ENCODE measurements around the gene MARK4. TPM values are rescaled to one million over a fixed set of nuclear protein-coding genes. Genes with fewer than 3 reads are reported as not detected.
A peak's percentile ranks its signal among the peaks of the same experiment; 100 is the strongest.

Gene MARK4
- total RNA-seq, 1 experiment from 2014 or later: 17.9 TPM

DNA sequence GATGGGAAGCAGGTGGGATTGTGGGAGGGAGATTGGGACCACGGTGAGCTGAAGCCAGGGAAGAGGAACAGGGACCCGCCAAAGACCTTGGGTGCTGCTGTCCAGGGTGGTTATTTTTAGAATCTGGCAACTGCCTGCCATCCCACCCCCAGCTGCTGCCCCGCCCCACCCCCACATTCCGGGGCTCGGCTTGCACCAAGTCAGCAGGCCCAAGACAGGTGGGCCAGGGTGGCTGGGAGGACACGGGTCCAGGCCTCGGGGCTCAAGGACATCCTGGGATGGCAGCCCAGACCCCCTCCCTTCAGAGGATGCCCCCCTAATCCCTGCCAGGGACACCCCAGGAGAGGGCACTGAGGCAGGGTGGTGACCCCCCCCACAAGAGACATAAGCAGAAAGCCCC is 70.8 kb downstream of the MARK4 start:
- Histone ChIP-seq H3K9ac (ENCODE audit: low read length) (no peak overlapping the region), H4K20me1 (ENCODE audit: insufficient read depth, low read depth, low read length) (no peaks in the 10 kb centered on the region), H3K27me3 (ENCODE audit: low read length) (no peaks in the 10 kb centered on the region), H3K4me2 (ENCODE audit: low read depth, low read length, poor library complexity, severe bottlenecking) (no peak overlapping the region), H3K27ac (ENCODE audit: low read length) (no peak overlapping the region), H2AFZ (ENCODE audit: low read length) (no peak overlapping the region), H3K36me3 (ENCODE audit: insufficient read depth, low read length) (no peaks in the 10 kb centered on the region), H3K79me2 (ENCODE audit: low read length) (no peaks in the 10 kb centered on the region), H3K9me3 (ENCODE audit: low read length) (no peaks in the 10 kb centered on the region), H3K4me3 (ENCODE audit: low read length) (no peak overlapping the region), H3K4me1 (ENCODE audit: low read length) (peaks cover 2% of the 10 kb centered on the region; the same call in 1 of the 2 replicates), H3K9me2 (replicated peaks; ENCODE audit: insufficient read depth, low read length) (no peaks in the 10 kb centered on the region)
- no peak for DNase-seq

DNA sequence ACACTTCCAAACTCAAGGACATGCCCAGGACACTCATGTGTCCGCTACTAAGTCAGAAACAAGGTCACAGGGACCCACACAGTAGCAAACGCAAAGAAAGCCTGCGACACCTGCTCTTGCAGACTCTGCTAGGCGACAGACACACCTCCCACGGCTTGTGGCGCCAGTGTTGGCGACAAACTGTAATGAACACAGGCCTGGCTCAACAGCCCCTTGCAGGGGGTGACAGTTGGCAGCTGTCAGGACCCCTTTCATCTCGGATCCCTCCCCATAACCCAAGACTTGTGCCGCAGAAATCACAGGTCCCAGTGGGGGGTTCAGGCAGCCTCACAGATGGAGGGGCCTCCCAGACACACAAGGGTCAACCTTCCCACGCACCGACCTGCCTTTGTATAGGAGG is 71.2 kb downstream of the MARK4 start:
- DNase-seq: no peak
- no peaks in the 10 kb centered on the region for H3K9me3 ChIP-seq (ENCODE audit: low read length)
- H2AFZ ChIP-seq (ENCODE audit: low read length): no peak overlapping the region
- peaks cover 2% of the 10 kb centered on the region; the same call in 1 of the 2 replicates for H3K4me1 ChIP-seq (ENCODE audit: low read length)
- H3K27ac ChIP-seq (ENCODE audit: low read length): no peak overlapping the region
- H3K36me3 ChIP-seq (ENCODE audit: insufficient read depth, low read length): no peaks in the 10 kb centered on the region
- no peak overlapping the region for H3K4me3 ChIP-seq (ENCODE audit: low read length)
- H4K20me1 ChIP-seq (ENCODE audit: insufficient read depth, low read depth, low read length): no peaks in the 10 kb centered on the region
- H3K27me3 ChIP-seq (ENCODE audit: low read length): no peaks in the 10 kb centered on the region
- H3K9ac ChIP-seq (ENCODE audit: low read length): no peak overlapping the region
- no peaks in the 10 kb centered on the region for H3K9me2 ChIP-seq (replicated peaks; ENCODE audit: insufficient read depth, low read length)
- H3K79me2 ChIP-seq (ENCODE audit: low read length): no peaks in the 10 kb centered on the region
- no peak overlapping the region for H3K4me2 ChIP-seq (ENCODE audit: low read depth, low read length, poor library complexity, severe bottlenecking)

DNA sequence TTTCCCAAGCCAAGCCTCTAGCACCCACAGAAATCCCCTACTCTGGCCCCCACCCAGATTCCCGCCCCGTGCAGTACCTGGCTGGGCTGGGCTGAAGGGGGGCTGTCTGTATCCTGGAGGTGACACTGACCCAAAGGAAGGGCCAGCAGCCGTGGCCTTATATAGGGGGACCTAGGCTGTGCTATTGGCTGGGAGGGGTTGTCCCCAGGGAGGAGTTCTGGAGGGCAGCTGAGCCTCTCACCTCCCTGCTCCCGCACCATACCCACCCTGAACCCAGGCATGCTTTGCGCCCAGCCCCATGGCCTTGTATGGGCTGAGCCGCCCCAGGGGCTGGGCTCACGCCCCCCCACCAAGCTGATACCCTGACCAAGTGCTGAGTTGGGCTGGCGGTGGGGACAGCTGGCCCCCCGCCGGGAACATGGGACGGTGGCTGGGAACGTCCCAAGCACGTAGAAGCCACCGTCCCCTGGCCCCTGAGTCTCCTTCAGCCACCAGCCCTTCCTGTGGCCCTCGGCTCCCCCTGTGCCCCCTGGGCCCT is 71.7 kb downstream of the MARK4 start, which contains the start of gene CKM:
TSS of gene CKM (minus strand) at position 132 of the 538 bp plus-strand sequence. CDS start 3,162 bp downstream, outside the sequence.
- Histone ChIP-seq H3K36me3 (ENCODE audit: insufficient read depth, low read length) (no peaks in the 10 kb centered on the region), H2AFZ (ENCODE audit: low read length) (no peak within 1 kb of the TSS), H3K9me2 (replicated peaks; ENCODE audit: insufficient read depth, low read length) (no peaks in the 10 kb centered on the region), H3K79me2 (ENCODE audit: low read length) (no peaks in the 10 kb centered on the region), H3K4me3 (ENCODE audit: low read length) (no peak within 1 kb of the TSS), H3K27me3 (ENCODE audit: low read length) (no peaks in the 10 kb centered on the region), H3K9ac (ENCODE audit: low read length) (no peak within 1 kb of the TSS), H3K27ac (ENCODE audit: low read length) (no peak within 1 kb of the TSS), H3K4me1 (ENCODE audit: low read length) (peaks cover 2% of the 10 kb centered on the region; the same call in 1 of the 2 replicates), H3K9me3 (ENCODE audit: low read length) (no peaks in the 10 kb centered on the region), H3K4me2 (ENCODE audit: low read depth, low read length, poor library complexity, severe bottlenecking) (no peak within 1 kb of the TSS), H4K20me1 (ENCODE audit: insufficient read depth, low read depth, low read length) (no peaks in the 10 kb centered on the region)
- DNase-seq: no peak

DNA sequence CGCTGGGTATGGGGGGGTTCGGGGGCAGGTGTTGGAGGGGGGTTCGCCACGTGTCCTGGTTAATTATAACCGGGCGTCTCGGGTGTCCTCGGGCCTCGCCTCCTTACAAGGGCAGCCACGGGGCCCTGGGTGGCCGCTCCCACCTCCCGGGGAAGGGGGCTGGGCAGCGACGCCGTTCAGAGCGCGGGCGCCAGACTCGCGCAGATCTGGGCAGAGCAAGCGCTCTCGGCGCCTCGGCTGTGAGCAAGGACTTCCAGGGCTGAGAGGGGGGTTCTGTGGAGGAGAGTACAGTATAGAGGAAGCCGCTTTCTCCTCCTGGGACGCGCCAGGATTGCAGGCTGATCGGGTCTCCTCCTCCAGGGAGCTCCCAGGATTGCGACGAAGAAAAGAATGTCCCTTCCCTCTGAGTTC is 72.6 kb downstream of the MARK4 start:
- no peak for DNase-seq
- H4K20me1 ChIP-seq (ENCODE audit: insufficient read depth, low read depth, low read length): no peaks in the 10 kb centered on the region
- H3K27ac ChIP-seq (ENCODE audit: low read length): no peak overlapping the region
- H3K4me1 ChIP-seq (ENCODE audit: low read length): peaks cover 2% of the 10 kb centered on the region; the same call in 1 of the 2 replicates
- H3K4me3 ChIP-seq (ENCODE audit: low read length): no peak overlapping the region
- H3K9ac ChIP-seq (ENCODE audit: low read length): no peak overlapping the region
- no peak overlapping the region for H2AFZ ChIP-seq (ENCODE audit: low read length)
- H3K9me2 ChIP-seq (replicated peaks; ENCODE audit: insufficient read depth, low read length): no peaks in the 10 kb centered on the region
- no peak overlapping the region for H3K4me2 ChIP-seq (ENCODE audit: low read depth, low read length, poor library complexity, severe bottlenecking)
- H3K36me3 ChIP-seq (ENCODE audit: insufficient read depth, low read length): no peaks in the 10 kb centered on the region
- H3K9me3 ChIP-seq (ENCODE audit: low read length): no peaks in the 10 kb centered on the region
- no peaks in the 10 kb centered on the region for H3K27me3 ChIP-seq (ENCODE audit: low read length)
- H3K79me2 ChIP-seq (ENCODE audit: low read length): no peaks in the 10 kb centered on the region

DNA sequence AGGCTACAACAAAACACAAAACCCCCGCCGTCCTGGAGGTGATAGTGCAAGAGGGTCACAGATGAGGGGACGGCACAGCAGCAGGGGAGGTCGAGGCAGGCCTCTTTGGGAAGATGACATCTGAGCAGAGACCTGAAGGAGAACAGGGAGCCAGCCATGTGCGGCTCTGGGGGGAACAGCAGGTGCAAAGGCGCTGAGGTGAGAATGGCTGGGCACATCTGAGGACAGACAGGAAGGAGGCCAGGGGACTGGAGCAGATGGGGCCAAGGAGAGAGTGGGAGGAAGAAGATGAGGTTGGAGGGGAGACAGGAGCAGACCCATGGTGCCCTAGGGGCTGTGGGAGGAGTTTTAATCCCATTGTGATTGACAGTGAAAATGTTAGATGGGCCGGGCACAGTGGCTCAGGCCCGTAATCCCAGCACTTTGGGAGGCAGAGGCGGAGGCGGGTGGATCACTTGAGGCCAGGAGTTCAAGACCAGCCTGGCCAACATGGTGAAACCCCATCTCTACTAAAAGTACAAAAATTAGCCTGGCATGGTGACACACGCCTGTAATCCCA is 73.4 kb downstream of the MARK4 start:
- no peaks in the 10 kb centered on the region for H4K20me1 ChIP-seq (ENCODE audit: insufficient read depth, low read depth, low read length)
- no peak overlapping the region for H2AFZ ChIP-seq (ENCODE audit: low read length)
- H3K4me1 ChIP-seq (ENCODE audit: low read length): peaks cover 2% of the 10 kb centered on the region; the same call in 1 of the 2 replicates
- no peaks in the 10 kb centered on the region for H3K9me3 ChIP-seq (ENCODE audit: low read length)
- no peak for DNase-seq
- no peak overlapping the region for H3K4me3 ChIP-seq (ENCODE audit: low read length)
- no peaks in the 10 kb centered on the region for H3K9me2 ChIP-seq (replicated peaks; ENCODE audit: insufficient read depth, low read length)
- H3K27ac ChIP-seq (ENCODE audit: low read length): no peak overlapping the region
- H3K4me2 ChIP-seq (ENCODE audit: low read depth, low read length, poor library complexity, severe bottlenecking): no peak overlapping the region
- no peaks in the 10 kb centered on the region for H3K27me3 ChIP-seq (ENCODE audit: low read length)
- no peaks in the 10 kb centered on the region for H3K36me3 ChIP-seq (ENCODE audit: insufficient read depth, low read length)
- H3K79me2 ChIP-seq (ENCODE audit: low read length): no peaks in the 10 kb centered on the region
- H3K9ac ChIP-seq (ENCODE audit: low read length): no peak overlapping the region

DNA sequence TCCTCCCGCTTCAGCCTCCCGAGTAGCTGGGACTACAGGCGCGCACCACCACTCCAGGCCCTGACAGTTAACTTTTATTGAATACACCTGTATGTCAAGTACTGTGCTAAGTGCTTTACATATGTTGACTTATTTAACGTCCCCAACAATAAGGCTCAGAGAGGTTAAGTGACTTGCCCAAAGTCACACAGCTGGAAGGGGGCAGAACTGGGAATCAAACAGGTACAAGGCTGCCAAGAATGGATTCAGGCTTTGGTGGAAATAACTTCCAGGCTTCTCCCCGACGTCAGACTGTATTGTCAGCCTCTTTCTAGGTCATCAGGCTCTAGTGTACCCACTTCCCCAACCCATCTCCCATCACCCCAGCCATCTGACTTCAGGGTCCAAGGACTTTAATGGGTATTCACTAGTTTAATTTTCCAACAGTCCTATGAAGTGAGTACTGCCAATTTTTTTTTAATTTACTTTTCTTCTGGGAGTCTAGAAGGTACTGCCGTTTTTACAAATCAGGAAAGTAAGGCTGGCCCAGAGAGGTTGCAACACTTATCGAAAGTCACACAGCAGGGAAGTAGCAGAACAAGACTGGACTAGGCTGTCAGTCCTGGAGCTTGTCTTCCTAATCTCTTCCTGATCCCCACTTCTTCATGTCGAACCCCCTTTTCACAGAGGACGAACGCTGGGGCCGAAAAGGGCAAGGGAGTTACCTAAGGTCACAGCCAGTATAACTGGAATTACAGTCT is 76.5 kb downstream of the MARK4 start:
- H3K4me2 ChIP-seq (ENCODE audit: low read depth, low read length, poor library complexity, severe bottlenecking): no peak overlapping the region

DNA sequence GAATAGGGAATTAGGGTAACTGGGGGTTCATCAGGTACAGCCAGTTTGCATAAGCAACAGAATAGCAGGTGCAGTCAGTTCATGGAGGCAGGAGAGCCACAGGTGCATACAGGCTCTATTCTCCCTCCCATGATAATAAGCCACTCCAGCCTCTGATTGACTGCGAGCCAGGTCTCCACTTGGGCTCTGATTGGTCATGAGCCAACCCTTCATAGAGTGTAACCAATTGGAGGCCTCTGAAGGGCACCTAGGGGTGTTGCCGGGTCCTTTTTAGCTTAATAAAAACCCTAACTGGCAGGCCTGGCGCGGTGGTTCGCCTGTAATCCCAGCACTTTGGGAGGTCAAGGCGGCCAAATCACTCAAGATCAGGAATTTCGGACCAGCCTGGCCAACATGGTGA is 80.3 kb downstream of the MARK4 start:
- H3K79me2 ChIP-seq (ENCODE audit: low read length): no peaks in the 10 kb centered on the region
- no peak overlapping the region for H2AFZ ChIP-seq (ENCODE audit: low read length)
- no peaks in the 10 kb centered on the region for H3K9me3 ChIP-seq (ENCODE audit: low read length)
- H3K36me3 ChIP-seq (ENCODE audit: insufficient read depth, low read length): no peaks in the 10 kb centered on the region
- DNase-seq: peak; percentile 74
- H3K9me2 ChIP-seq (replicated peaks; ENCODE audit: insufficient read depth, low read length): no peaks in the 10 kb centered on the region
- no peak overlapping the region for H3K4me2 ChIP-seq (ENCODE audit: low read depth, low read length, poor library complexity, severe bottlenecking)
- no peaks in the 10 kb centered on the region for H4K20me1 ChIP-seq (ENCODE audit: insufficient read depth, low read depth, low read length)
- H3K27me3 ChIP-seq (ENCODE audit: low read length): no peaks in the 10 kb centered on the region
- H3K4me1 ChIP-seq (ENCODE audit: low read length): peaks cover 1% of the 10 kb centered on the region; the same call in 1 of the 2 replicates
- no peak overlapping the region for H3K4me3 ChIP-seq (ENCODE audit: low read length)
- no peak overlapping the region for H3K27ac ChIP-seq (ENCODE audit: low read length)
- H3K9ac ChIP-seq (ENCODE audit: low read length): no peak overlapping the region

More for the DNA sequence above, 76.5 kb downstream of the MARK4 start:
- Histone ChIP-seq H4K20me1 (ENCODE audit: insufficient read depth, low read depth, low read length) (no peaks in the 10 kb centered on the region), H3K36me3 (ENCODE audit: insufficient read depth, low read length) (no peaks in the 10 kb centered on the region), H3K4me3 (ENCODE audit: low read length) (no peak overlapping the region), H3K79me2 (ENCODE audit: low read length) (no peaks in the 10 kb centered on the region), H3K27me3 (ENCODE audit: low read length) (no peaks in the 10 kb centered on the region), H3K9me3 (ENCODE audit: low read length) (no peaks in the 10 kb centered on the region), H3K4me1 (ENCODE audit: low read length) (peaks cover 2% of the 10 kb centered on the region; the same call in 1 of the 2 replicates), H3K9me2 (replicated peaks; ENCODE audit: insufficient read depth, low read length) (no peaks in the 10 kb centered on the region), H3K27ac (ENCODE audit: low read length) (no peak overlapping the region), H3K9ac (ENCODE audit: low read length) (no peak overlapping the region), H2AFZ (ENCODE audit: low read length) (no peak overlapping the region)
- DNase-seq: no peak

DNA sequence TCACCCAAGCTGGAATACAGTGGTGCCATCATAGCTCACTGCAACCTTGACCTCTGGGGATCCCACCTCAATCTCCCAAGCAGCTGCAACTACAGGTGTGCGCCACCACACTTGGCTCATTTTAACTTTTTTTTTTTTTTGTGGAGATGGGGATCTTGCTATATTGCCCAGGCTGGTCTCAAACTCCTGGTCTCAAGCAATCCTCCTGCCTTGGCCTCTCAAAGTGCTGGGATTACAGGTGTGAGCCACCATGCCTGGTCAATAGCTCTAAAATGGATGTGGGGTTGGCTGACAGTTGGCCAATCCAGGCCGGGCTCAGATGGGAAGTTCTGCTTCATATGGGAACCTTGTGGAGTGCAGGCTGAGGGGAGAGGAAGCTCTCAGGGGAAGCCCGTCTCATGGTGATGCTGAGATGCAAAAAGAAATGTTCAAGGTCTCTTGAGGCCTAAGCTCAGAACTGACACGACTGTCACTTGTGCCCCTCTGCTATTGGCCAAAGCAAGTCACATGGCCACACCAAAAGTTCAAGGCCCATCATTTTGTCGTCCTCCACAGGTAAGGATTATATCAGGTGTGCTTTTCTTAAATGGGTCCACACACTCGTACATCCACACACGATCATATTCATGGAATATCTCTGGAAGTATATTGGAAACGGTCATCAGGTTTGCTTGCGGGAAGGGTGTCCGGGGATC is 82.7 kb downstream of the MARK4 start:
- Histone ChIP-seq H2AFZ (ENCODE audit: low read length) (no peak overlapping the region), H4K20me1 (ENCODE audit: insufficient read depth, low read depth, low read length) (no peaks in the 10 kb centered on the region), H3K9ac (ENCODE audit: low read length) (no peak overlapping the region), H3K27me3 (ENCODE audit: low read length) (no peaks in the 10 kb centered on the region), H3K4me3 (ENCODE audit: low read length) (no peak overlapping the region), H3K9me2 (replicated peaks; ENCODE audit: insufficient read depth, low read length) (no peaks in the 10 kb centered on the region), H3K4me1 (ENCODE audit: low read length) (peaks cover 2% of the 10 kb centered on the region; the same call in 1 of the 2 replicates), H3K4me2 (ENCODE audit: low read depth, low read length, poor library complexity, severe bottlenecking) (no peak overlapping the region), H3K36me3 (ENCODE audit: insufficient read depth, low read length) (no peaks in the 10 kb centered on the region), H3K9me3 (ENCODE audit: low read length) (no peaks in the 10 kb centered on the region), H3K27ac (ENCODE audit: low read length) (no peak overlapping the region), H3K79me2 (ENCODE audit: low read length) (no peaks in the 10 kb centered on the region)
- peak; percentile 54 for DNase-seq
